ENCODE results near the gene ITPRIPL2. TPM values are rescaled to one million over a fixed set of nuclear protein-coding genes. Genes with fewer than 3 reads are reported as not detected.

The ITPRIPL2 gene
- total RNA-seq, 1 experiment from 2014 or later = 13.8 TPM

Other genes with a start within 250 kb of the ITPRIPL2 start
- 16.0 and 34.7 TPM in 2 replicates for gene SMG1, start 187.6 kb upstream of the ITPRIPL2 start, total RNA-seq (2014; rRNA removed; shearing (Covaris generic))
- 0.20 and 0.71 TPM in 2 replicates for gene TMC7, start 130.0 kb upstream of the ITPRIPL2 start, total RNA-seq (2014; rRNA removed; shearing (Covaris generic))
- gene COQ7, start 46.4 kb upstream of the ITPRIPL2 start, total RNA-seq (2014; rRNA removed; shearing (Covaris generic)) = 19.3 and 20.6 TPM in 2 replicates
- gene SYT17, start 54.3 kb downstream of the ITPRIPL2 start, total RNA-seq (2014; rRNA removed; shearing (Covaris generic)) = 0.39 and 0.81 TPM in 2 replicates
- gene CLEC19A, start 171.8 kb downstream of the ITPRIPL2 start, total RNA-seq (2014; rRNA removed; shearing (Covaris generic)) = not detected in 2 replicates

Data from M059J (cell line).